ENCODE data around the gene TSEN15. TPM values are rescaled to one million over a fixed set of nuclear protein-coding genes. Genes with fewer than 3 reads are reported as not detected.
"Not testable (repeated sequence)": the region's sequence is repeated elsewhere in the genome, so short reads cannot be mapped to it uniquely, and the experiment has no call there.

TSEN15 gene
- polyA plus RNA-seq, 1 donor (not counting 4 experiments of a cell fraction or from before 2014, with no cell fraction given), result 46.7 TPM

GRCh38 chr1:184093071-184093470 lies 41.5 kb downstream of the TSEN15 start:
- Histone ChIP-seq H3K27me3 (ENCODE audit: control insufficient read depth, extremely low read depth, insufficient read depth, low read length) (no peaks in the 10 kb centered on the region), H3K4me1 (ENCODE audit: control insufficient read depth, extremely low read depth, insufficient read depth, low read length) (no peaks in the 10 kb centered on the region), H3K9me3 (ENCODE audit: control insufficient read depth, low read depth, low read length) (no peaks in the 10 kb centered on the region), H3K9me1 (ENCODE audit: control insufficient read depth, extremely low read depth, insufficient read depth, low read length) (no peaks in the 10 kb centered on the region), H3K27ac (ENCODE audit: control insufficient read depth, insufficient read depth, low read length) (no peak overlapping the region), H4K20me1 (ENCODE audit: control insufficient read depth, extremely low read depth, insufficient read depth, low read length) (no peaks in the 10 kb centered on the region), H3K9ac (ENCODE audit: control insufficient read depth, extremely low read depth, insufficient read depth, low read length) (no peak overlapping the region), H3K4me2 (ENCODE audit: control insufficient read depth, extremely low read depth, insufficient read depth, low read depth, low read length) (no peak overlapping the region), H3K79me2 (ENCODE audit: control insufficient read depth, insufficient read depth, low read length) (no peaks in the 10 kb centered on the region), H3K36me3 (ENCODE audit: control insufficient read depth in 2 of 2, extremely low read depth in 1 of 2, insufficient read depth in 2 of 2, low read length in 2 of 2) (no peaks in the 10 kb centered on the region), H2AFZ (ENCODE audit: control insufficient read depth, low read length) (no peak overlapping the region), H3K4me3 (ENCODE audit: control insufficient read depth in 2 of 3, extremely low read depth in 1 of 3, insufficient read depth in 2 of 3, low read depth in 1 of 3, low read length in 3 of 3) (no peak overlapping the region)
- FAIRE-seq, result no peak
- no peak for TF ChIP-seq EZH2 (IDR thresholded peaks at IDR 0.05; ENCODE audit: low read length)
- TF ChIP-seq, protein P1, sequence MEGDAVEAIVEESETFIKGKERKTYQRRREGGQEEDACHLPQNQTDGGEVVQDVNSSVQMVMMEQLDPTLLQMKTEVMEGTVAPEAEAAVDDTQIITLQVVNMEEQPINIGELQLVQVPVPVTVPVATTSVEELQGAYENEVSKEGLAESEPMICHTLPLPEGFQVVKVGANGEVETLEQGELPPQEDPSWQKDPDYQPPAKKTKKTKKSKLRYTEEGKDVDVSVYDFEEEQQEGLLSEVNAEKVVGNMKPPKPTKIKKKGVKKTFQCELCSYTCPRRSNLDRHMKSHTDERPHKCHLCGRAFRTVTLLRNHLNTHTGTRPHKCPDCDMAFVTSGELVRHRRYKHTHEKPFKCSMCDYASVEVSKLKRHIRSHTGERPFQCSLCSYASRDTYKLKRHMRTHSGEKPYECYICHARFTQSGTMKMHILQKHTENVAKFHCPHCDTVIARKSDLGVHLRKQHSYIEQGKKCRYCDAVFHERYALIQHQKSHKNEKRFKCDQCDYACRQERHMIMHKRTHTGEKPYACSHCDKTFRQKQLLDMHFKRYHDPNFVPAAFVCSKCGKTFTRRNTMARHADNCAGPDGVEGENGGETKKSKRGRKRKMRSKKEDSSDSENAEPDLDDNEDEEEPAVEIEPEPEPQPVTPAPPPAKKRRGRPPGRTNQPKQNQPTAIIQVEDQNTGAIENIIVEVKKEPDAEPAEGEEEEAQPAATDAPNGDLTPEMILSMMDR (optimal IDR thresholded peaks at IDR 0.05 in 1 of 3, IDR thresholded peaks at IDR 0.05 in 1 of 3, conservative IDR thresholded peaks at IDR 0.05 in 1 of 3; ENCODE audit: extremely low read depth in 1 of 3, insufficient read depth in 2 of 3, low read length in 3 of 3), result no peak
- dilution Hi-C loops (cut with MboI; ENCODE audit: extremely low pct_ligation_motif_present, low sequenced_read_pairs), result no loop called here
- no peak for DNase-seq (ENCODE audit: low read depth, low spot score)

GRCh38 chr1:184096005-184096404 lies 44.5 kb downstream of the TSEN15 start:
- H3K4me3 ChIP-seq (ENCODE audit: control insufficient read depth in 2 of 3, extremely low read depth in 1 of 3, insufficient read depth in 2 of 3, low read depth in 1 of 3, low read length in 3 of 3), result no peak overlapping the region
- H3K9me3 ChIP-seq (ENCODE audit: control insufficient read depth, low read depth, low read length), result no peaks in the 10 kb centered on the region
- no peaks in the 10 kb centered on the region for H4K20me1 ChIP-seq (ENCODE audit: control insufficient read depth, extremely low read depth, insufficient read depth, low read length)
- H3K4me1 ChIP-seq (ENCODE audit: control insufficient read depth, extremely low read depth, insufficient read depth, low read length), result no peaks in the 10 kb centered on the region
- H3K36me3 ChIP-seq (ENCODE audit: control insufficient read depth in 2 of 2, extremely low read depth in 1 of 2, insufficient read depth in 2 of 2, low read length in 2 of 2), result no peaks in the 10 kb centered on the region
- dilution Hi-C loops (cut with MboI; ENCODE audit: extremely low pct_ligation_motif_present, low sequenced_read_pairs), result no loop called here
- DNase-seq (ENCODE audit: low read depth, low spot score), result no peak
- no peak overlapping the region for H2AFZ ChIP-seq (ENCODE audit: control insufficient read depth, low read length)
- H3K9me1 ChIP-seq (ENCODE audit: control insufficient read depth, extremely low read depth, insufficient read depth, low read length), result no peaks in the 10 kb centered on the region
- H3K27me3 ChIP-seq (ENCODE audit: control insufficient read depth, extremely low read depth, insufficient read depth, low read length), result no peaks in the 10 kb centered on the region
- TF ChIP-seq EZH2 (IDR thresholded peaks at IDR 0.05; ENCODE audit: low read length), result no peak
- TF ChIP-seq, protein P1 (optimal IDR thresholded peaks at IDR 0.05 in 1 of 3, IDR thresholded peaks at IDR 0.05 in 1 of 3, conservative IDR thresholded peaks at IDR 0.05 in 1 of 3; ENCODE audit: extremely low read depth in 1 of 3, insufficient read depth in 2 of 3, low read length in 3 of 3), result no peak
- H3K9ac ChIP-seq (ENCODE audit: control insufficient read depth, extremely low read depth, insufficient read depth, low read length), result no peak overlapping the region
- FAIRE-seq, result no peak
- no peaks in the 10 kb centered on the region for H3K79me2 ChIP-seq (ENCODE audit: control insufficient read depth, insufficient read depth, low read length)
- no peak overlapping the region for H3K27ac ChIP-seq (ENCODE audit: control insufficient read depth, insufficient read depth, low read length)
- H3K4me2 ChIP-seq (ENCODE audit: control insufficient read depth, extremely low read depth, insufficient read depth, low read depth, low read length), result no peak overlapping the region

GRCh38 chr1:184096580-184096979 lies 45.0 kb downstream of the TSEN15 start:
- H3K9ac ChIP-seq (ENCODE audit: control insufficient read depth, extremely low read depth, insufficient read depth, low read length); dilution Hi-C loops (cut with MboI; ENCODE audit: extremely low pct_ligation_motif_present, low sequenced_read_pairs); H3K79me2 ChIP-seq (ENCODE audit: control insufficient read depth, insufficient read depth, low read length); H3K36me3 ChIP-seq (ENCODE audit: control insufficient read depth in 2 of 2, extremely low read depth in 1 of 2, insufficient read depth in 2 of 2, low read length in 2 of 2); H3K4me2 ChIP-seq (ENCODE audit: control insufficient read depth, extremely low read depth, insufficient read depth, low read depth, low read length); H3K4me1 ChIP-seq (ENCODE audit: control insufficient read depth, extremely low read depth, insufficient read depth, low read length); H4K20me1 ChIP-seq (ENCODE audit: control insufficient read depth, extremely low read depth, insufficient read depth, low read length); H3K9me1 ChIP-seq (ENCODE audit: control insufficient read depth, extremely low read depth, insufficient read depth, low read length); H3K27me3 ChIP-seq (ENCODE audit: control insufficient read depth, extremely low read depth, insufficient read depth, low read length); H3K4me3 ChIP-seq (ENCODE audit: control insufficient read depth in 2 of 3, extremely low read depth in 1 of 3, insufficient read depth in 2 of 3, low read depth in 1 of 3, low read length in 3 of 3); FAIRE-seq; DNase-seq (ENCODE audit: low read depth, low spot score); H3K27ac ChIP-seq (ENCODE audit: control insufficient read depth, insufficient read depth, low read length); H3K9me3 ChIP-seq (ENCODE audit: control insufficient read depth, low read depth, low read length); H2AFZ ChIP-seq (ENCODE audit: control insufficient read depth, low read length): not testable (repeated sequence)

Data from keratinocyte (primary cell).